GM18870 (cell line): Measurements from ENCODE around the gene TGFBI.

ENCODE experiments used
- ATAC-seq: cut with Tn5 transposase; IDR thresholded peaks from one replicate; pipeline ENCODE4 v1.9.1; 2021; ENCODE audit warnings: moderate library complexity; ENCODE audit not compliant: unreplicated experiment

Gene TGFBI

GRCh38 chr5:136061630-136062365 is 33.0 kb downstream of the TGFBI start:
- ATAC-seq, result no peak

GRCh38 chr5:136062366-136063274 is 33.8 kb downstream of the TGFBI start:
- peak; percentile 81 for ATAC-seq

- no peak for ATAC-seq
Measured at GRCh38 chr5:136063778-136064465, 35.1 kb downstream of the TGFBI start.

- ATAC-seq, result no peak
Measured at GRCh38 chr5:136064510-136064909, 35.7 kb downstream of the TGFBI start.

GRCh38 chr5:136065588-136065987 is 36.8 kb downstream of the TGFBI start:
- ATAC-seq, result no peak

GRCh38 chr5:136066661-136067271 is 38.0 kb downstream of the TGFBI start:
- no peak for ATAC-seq

- ATAC-seq, result no peak
Measured at GRCh38 chr5:136067422-136067821, 38.6 kb downstream of the TGFBI start.

- no peak for ATAC-seq
Measured at GRCh38 chr5:136070486-136071285, 41.9 kb downstream of the TGFBI start.

- peak; percentile 67 for ATAC-seq
Measured at GRCh38 chr5:136073714-136074529, 45.1 kb downstream of the TGFBI start.

GRCh38 chr5:136075466-136075891 is 46.7 kb downstream of the TGFBI start:
- ATAC-seq, result no peak

- ATAC-seq, result no peak
Measured at GRCh38 chr5:136076067-136076466, 47.3 kb downstream of the TGFBI start.

- ATAC-seq, result no peak
Measured at GRCh38 chr5:136076881-136077445, 48.2 kb downstream of the TGFBI start.

GRCh38 chr5:136079195-136079985 is 50.6 kb downstream of the TGFBI start:
- no peak for ATAC-seq

GRCh38 chr5:136080113-136080482 is 51.3 kb downstream of the TGFBI start:
- peak; percentile 15 for ATAC-seq

GRCh38 chr5:136080483-136081216 is 51.9 kb downstream of the TGFBI start:
- ATAC-seq, result peak; percentile 94

GRCh38 chr5:136081217-136081591 is 52.4 kb downstream of the TGFBI start:
- no peak for ATAC-seq

- no peak for ATAC-seq
Measured at GRCh38 chr5:136082390-136083193, 53.8 kb downstream of the TGFBI start.
